Measurements from ENCODE around the gene PGK1. TPM values are rescaled to one million over a fixed set of nuclear protein-coding genes. Genes with fewer than 3 reads are reported as not detected.
"Not testable (repeated sequence)": the region's sequence is repeated elsewhere in the genome, so short reads cannot be mapped to it uniquely, and the experiment has no call there.

Gene PGK1
- 231 and 245 TPM in 2 replicates for total RNA-seq

DNA sequence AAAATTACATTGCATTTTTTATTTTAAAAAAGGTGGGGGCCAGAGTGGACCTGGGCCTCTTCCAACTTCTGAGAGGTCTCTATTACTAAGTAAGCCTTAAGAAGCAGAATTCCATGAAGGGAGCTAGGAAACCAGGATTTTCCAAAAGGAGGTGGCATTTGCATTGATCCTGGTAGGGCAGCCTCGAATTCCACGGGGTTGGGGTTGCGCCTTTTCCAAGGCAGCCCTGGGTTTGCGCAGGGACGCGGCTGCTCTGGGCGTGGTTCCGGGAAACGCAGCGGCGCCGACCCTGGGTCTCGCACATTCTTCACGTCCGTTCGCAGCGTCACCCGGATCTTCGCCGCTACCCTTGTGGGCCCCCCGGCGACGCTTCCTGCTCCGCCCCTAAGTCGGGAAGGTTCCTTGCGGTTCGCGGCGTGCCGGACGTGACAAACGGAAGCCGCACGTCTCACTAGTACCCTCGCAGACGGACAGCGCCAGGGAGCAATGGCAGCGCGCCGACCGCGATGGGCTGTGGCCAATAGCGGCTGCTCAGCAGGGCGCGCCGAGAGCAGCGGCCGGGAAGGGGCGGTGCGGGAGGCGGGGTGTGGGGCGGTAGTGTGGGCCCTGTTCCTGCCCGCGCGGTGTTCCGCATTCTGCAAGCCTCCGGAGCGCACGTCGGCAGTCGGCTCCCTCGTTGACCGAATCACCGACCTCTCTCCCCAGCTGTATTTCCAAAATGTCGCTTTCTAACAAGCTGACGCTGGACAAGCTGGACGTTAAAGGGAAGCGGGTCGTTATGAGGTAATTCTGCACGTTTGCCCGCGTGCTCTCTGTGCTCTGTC is at the start of gene PGK1:
TSS of gene PGK1 (plus strand) at position 626 of the 824 bp plus-strand sequence. CDS start at position 719, 93 bp downstream.
- H3K36me3 ChIP-seq (ENCODE audit: control insufficient read depth, insufficient read depth, low read length) = no peaks in the 10 kb centered on the region
- peak within 1 kb of the TSS; percentile 61 for H3K4me3 ChIP-seq (ENCODE audit: low read depth, low read length)
- TF ChIP-seq, protein P1, sequence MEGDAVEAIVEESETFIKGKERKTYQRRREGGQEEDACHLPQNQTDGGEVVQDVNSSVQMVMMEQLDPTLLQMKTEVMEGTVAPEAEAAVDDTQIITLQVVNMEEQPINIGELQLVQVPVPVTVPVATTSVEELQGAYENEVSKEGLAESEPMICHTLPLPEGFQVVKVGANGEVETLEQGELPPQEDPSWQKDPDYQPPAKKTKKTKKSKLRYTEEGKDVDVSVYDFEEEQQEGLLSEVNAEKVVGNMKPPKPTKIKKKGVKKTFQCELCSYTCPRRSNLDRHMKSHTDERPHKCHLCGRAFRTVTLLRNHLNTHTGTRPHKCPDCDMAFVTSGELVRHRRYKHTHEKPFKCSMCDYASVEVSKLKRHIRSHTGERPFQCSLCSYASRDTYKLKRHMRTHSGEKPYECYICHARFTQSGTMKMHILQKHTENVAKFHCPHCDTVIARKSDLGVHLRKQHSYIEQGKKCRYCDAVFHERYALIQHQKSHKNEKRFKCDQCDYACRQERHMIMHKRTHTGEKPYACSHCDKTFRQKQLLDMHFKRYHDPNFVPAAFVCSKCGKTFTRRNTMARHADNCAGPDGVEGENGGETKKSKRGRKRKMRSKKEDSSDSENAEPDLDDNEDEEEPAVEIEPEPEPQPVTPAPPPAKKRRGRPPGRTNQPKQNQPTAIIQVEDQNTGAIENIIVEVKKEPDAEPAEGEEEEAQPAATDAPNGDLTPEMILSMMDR (IDR thresholded peaks at IDR 0.05; ENCODE audit: insufficient read depth, low read length, poor library complexity, severe bottlenecking) = no peak
- no peaks in the 10 kb centered on the region for H3K27me3 ChIP-seq (ENCODE audit: control insufficient read depth, insufficient read depth, low read length)
- peak; percentile 77 for DNase-seq (ENCODE audit: low read depth)

GRCh38 chrX:78063687-78064086 is 40.4 kb upstream of the PGK1 start:
- Histone ChIP-seq H3K36me3 (ENCODE audit: control insufficient read depth, insufficient read depth, low read length) (no peaks in the 10 kb centered on the region), H3K4me3 (ENCODE audit: low read depth, low read length) (no peak overlapping the region), H3K27me3 (ENCODE audit: control insufficient read depth, insufficient read depth, low read length) (no peaks in the 10 kb centered on the region)
- no peak for DNase-seq (ENCODE audit: low read depth)
- TF ChIP-seq, protein P1 (IDR thresholded peaks at IDR 0.05; ENCODE audit: insufficient read depth, low read length, poor library complexity, severe bottlenecking) = no peak

DNA sequence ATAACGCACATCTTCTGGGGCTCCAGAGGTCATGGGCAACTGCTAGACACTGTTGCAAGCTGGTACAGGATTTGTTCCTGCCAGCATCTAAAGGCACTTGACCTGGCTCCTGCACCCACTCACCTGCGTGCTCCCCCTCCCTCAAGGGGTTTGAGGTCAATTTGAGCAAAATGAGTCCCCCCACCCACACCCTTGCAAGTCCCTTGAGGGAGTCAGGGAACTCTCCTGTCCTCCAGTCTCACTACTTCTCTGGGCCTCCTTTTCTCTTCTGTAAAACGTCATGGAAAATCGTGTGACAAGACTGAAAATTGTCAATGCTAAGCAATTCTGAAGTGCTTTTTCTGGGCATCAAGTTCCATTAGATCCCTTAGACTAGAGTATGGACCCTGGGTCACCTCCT is 39.9 kb upstream of the PGK1 start:
- H3K4me3 ChIP-seq (ENCODE audit: low read depth, low read length) = no peak overlapping the region
- TF ChIP-seq, protein P1 (IDR thresholded peaks at IDR 0.05; ENCODE audit: insufficient read depth, low read length, poor library complexity, severe bottlenecking) = no peak
- DNase-seq (ENCODE audit: low read depth) = no peak

DNA sequence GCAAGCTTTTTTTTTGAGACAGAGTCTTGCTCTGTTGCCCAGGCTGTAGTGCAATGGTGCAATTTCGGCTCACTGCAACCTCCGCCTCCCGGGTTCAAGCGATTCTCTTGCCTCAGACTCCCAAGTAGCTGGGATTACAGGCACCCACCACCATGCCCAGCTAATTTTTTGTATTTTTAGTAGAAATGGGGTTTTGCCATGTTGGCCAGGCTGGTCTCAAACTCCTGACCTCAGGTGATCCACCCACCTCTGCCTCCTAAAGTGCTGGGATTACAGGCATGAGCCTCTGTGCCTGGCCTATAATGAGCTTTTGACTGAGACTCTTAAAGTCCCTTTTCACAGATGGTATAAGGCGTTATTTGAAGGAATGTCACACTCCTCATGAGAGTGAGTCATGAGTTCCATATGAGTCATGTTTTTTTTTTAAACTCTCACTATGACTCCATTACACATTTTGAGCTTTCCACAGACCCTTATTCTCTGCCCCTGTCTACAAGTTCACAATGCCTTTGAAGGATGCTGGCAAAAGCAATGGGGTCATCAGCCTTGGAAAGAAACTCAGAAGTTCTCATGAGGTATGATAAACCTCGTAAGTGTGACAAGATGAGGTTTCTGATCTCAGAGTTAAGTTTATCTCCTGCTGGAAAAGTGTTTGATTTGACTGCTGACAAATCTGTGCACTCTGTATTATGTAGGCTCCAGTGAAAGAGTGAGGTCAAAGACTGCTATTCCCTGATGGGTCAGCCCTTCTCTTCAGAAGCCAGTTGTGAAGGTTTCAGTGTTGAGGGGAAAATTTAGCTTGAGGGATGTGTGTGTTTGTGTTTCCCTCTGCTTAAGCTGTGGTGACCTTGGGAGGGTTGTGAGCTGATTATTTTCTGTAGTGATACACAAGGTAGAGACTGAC is 39.1 kb upstream of the PGK1 start:
- H3K27me3 ChIP-seq (ENCODE audit: control insufficient read depth, insufficient read depth, low read length); H3K4me3 ChIP-seq (ENCODE audit: low read depth, low read length); H3K36me3 ChIP-seq (ENCODE audit: control insufficient read depth, insufficient read depth, low read length): not testable (repeated sequence)
- DNase-seq (ENCODE audit: low read depth) = peak; percentile 37

More for the DNA sequence above, 39.9 kb upstream of the PGK1 start:
- no peaks in the 10 kb centered on the region for H3K27me3 ChIP-seq (ENCODE audit: control insufficient read depth, insufficient read depth, low read length)
- H3K36me3 ChIP-seq (ENCODE audit: control insufficient read depth, insufficient read depth, low read length) = no peaks in the 10 kb centered on the region

DNA sequence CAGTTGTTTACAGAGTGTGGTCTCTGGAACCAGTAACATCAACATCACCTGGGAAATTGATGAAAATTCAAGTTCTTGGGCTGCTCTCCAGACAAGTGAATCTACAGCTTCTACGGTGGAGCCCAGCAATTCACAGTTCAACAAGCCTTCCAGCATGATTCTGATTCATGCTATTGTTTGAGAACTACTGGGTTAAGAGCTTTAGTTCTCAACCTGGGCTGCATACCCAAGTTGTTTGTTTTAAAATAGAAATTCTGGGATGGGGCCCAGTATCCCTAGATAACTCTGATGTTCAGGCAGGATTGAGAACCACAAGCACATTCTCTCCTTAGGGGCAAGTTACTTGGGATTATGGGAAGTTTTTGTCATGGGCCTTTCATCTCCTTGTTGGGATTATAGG is 37.9 kb upstream of the PGK1 start:
- no peak overlapping the region for H3K4me3 ChIP-seq (ENCODE audit: low read depth, low read length)
- no peak for DNase-seq (ENCODE audit: low read depth)

More for the DNA sequence above, 37.9 kb upstream of the PGK1 start:
- H3K27me3 ChIP-seq (ENCODE audit: control insufficient read depth, insufficient read depth, low read length) = no peaks in the 10 kb centered on the region
- H3K36me3 ChIP-seq (ENCODE audit: control insufficient read depth, insufficient read depth, low read length) = no peaks in the 10 kb centered on the region
- TF ChIP-seq, protein P1 (IDR thresholded peaks at IDR 0.05; ENCODE audit: insufficient read depth, low read length, poor library complexity, severe bottlenecking) = no peak
